K562 (cell line): ENCODE data around the gene NACC1. TPM values are rescaled to one million over a fixed set of nuclear protein-coding genes. Genes with fewer than 3 reads are reported as not detected.

ENCODE experiments used
- ASH1L ChIP-seq: fragments of 450-650 bp; IDR thresholded peaks from 2 replicates; pipeline ENCODE4 v1.6.1; 2018; ENCODE audit warnings: borderline replicate concordance, mild to moderate bottlenecking, low read depth; ENCODE audit not compliant: partially characterized antibody
- BACH1 ChIP-seq: fragments of 200-800 bp; sonication (Bioruptor generic); IDR thresholded peaks from 2 replicates; pipeline ENCODE4 v1.6.1; 2016; ENCODE audit warnings: missing genetic modification characterization, missing compliant biosample characterization
- CXXC5 ChIP-seq: fragments of 250-450 bp; sonication (Bioruptor Pico); IDR thresholded peaks from 2 replicates; pipeline ENCODE4 v1.8.0; 2022; ENCODE audit warnings: inconsistent platforms, mild to moderate bottlenecking, moderate library complexity
- GATAD2B ChIP-seq: fragments of 450-650 bp; IDR thresholded peaks from 2 replicates; pipeline ENCODE4 v1.6.1; 2017; ENCODE audit warnings: mild to moderate bottlenecking, borderline replicate concordance
- ILK ChIP-seq: fragments of 450-650 bp; IDR thresholded peaks from 2 replicates; pipeline ENCODE4 v1.6.1; 2016; ENCODE audit warnings: missing genetic modification characterization, low read depth, mild to moderate bottlenecking, missing compliant biosample characterization, moderate library complexity, borderline replicate concordance
- MED1 ChIP-seq: sonication (generic); formaldehyde crosslinking; IDR thresholded peaks from 2 replicates; pipeline ENCODE4 v1.8.1; 2023; ENCODE audit warnings: missing genetic modification reagents, borderline replicate concordance
- MEIS2 ChIP-seq: fragments of 450-650 bp; IDR thresholded peaks from 2 replicates; pipeline ENCODE4 v1.6.1; 2014; ENCODE audit warnings: mild to moderate bottlenecking; ENCODE audit not compliant: partially characterized antibody
- SIN3B ChIP-seq: fragments of 450-650 bp; IDR thresholded peaks from 2 replicates; pipeline ENCODE4 v1.6.1; 2017; ENCODE audit warnings: low read depth, mild to moderate bottlenecking, moderate library complexity
- SMAD4 ChIP-seq: fragments of 250-450 bp; sonication (Bioruptor Pico); conservative IDR thresholded peaks from 2 replicates; pipeline ENCODE4 v1.8.0; 2021; ENCODE audit warnings: inconsistent platforms, mild to moderate bottlenecking, moderate library complexity
- ZNF175 ChIP-seq: fragments of 200-800 bp; sonication (Bioruptor generic); IDR thresholded peaks from 2 replicates; pipeline ENCODE4 v1.6.1; 2016; ENCODE audit warnings: low read depth, mild to moderate bottlenecking, missing genetic modification characterization, missing compliant biosample characterization
- ZNF76 ChIP-seq: fragments of 250-450 bp; sonication (Bioruptor Pico); IDR thresholded peaks from 2 replicates; pipeline ENCODE4 v1.4.0; 2020; ENCODE audit warnings: mild to moderate bottlenecking, moderate library complexity, borderline replicate concordance
- polyA plus RNA-seq, 8 experiments: library from polyadenylated mRNA; depleted of rRNA in 4 of 8; stranded (reverse) in 5 of 8; unstranded in 3 of 8; fragments of >200 nt; fragmentation: Nextera tagmentation in 2 of 8; fragmentation: Illumina TruSeq in 1 of 8; extraction: Ambion mirVana in 2 of 8; extraction: Trizol in 1 of 8; gene quantifications; 2 replicates each; pipeline versions ENCODE4 v1.2.1 to v1.2.3, GENCODE V29; 2011 to 2014; ENCODE audit warnings: inconsistent platforms in 1 of 8, missing spikeins in 1 of 8
- total RNA-seq, 7 experiments: library from RNA; depleted of rRNA in 6 of 7; stranded (reverse); fragments of >200 nt in 6 of 7; fragmentation: Illumina TruSeq in 2 of 7; extraction: Trizol in 2 of 7; gene quantifications; 2 replicates each; pipeline versions ENCODE4 v1.2.1 to v1.2.3, GENCODE V29; 2011 to 2021; ENCODE audit warnings: low replicate concordance in 1 of 7
- TF ChIP-seq, protein P1 (sequence below): sonication (generic); formaldehyde crosslinking; IDR thresholded peaks from 2 replicates; pipeline ENCODE4 v1.8.1; 2023; ENCODE audit warnings: missing genetic modification reagents, mild to moderate bottlenecking, borderline replicate concordance
- TF ChIP-seq, protein P2 (sequence below), 3 experiments: IDR thresholded peaks in 2 of 3; conservative IDR thresholded peaks in 1 of 3; 2 replicates each; pipeline ENCODE4 v1.5.1; 2011 to 2012; ENCODE audit warnings: low read length in 3 of 3, mild to moderate bottlenecking in 3 of 3, control low read depth in 2 of 3, improper control_type of control experiment in 1 of 3, inconsistent platforms in 1 of 3, low read depth in 1 of 3, mixed read lengths in 1 of 3, moderate library complexity in 1 of 3; ENCODE audit not compliant: insufficient read depth in 2 of 3
- TF ChIP-seq, protein P3 (sequence below): sonication (generic); formaldehyde crosslinking; IDR thresholded peaks from 2 replicates; pipeline ENCODE4 v1.8.0; 2022; ENCODE audit warnings: mild to moderate bottlenecking, missing genetic modification reagents, borderline replicate concordance

The NACC1 gene
- total and polyA plus RNA-seq, 9 of the 15 experiments (the other 6 are each of a cell fraction or from before 2014, with no cell fraction given): 0.04 to 96.6 (median 25.8) TPM

DNA sequence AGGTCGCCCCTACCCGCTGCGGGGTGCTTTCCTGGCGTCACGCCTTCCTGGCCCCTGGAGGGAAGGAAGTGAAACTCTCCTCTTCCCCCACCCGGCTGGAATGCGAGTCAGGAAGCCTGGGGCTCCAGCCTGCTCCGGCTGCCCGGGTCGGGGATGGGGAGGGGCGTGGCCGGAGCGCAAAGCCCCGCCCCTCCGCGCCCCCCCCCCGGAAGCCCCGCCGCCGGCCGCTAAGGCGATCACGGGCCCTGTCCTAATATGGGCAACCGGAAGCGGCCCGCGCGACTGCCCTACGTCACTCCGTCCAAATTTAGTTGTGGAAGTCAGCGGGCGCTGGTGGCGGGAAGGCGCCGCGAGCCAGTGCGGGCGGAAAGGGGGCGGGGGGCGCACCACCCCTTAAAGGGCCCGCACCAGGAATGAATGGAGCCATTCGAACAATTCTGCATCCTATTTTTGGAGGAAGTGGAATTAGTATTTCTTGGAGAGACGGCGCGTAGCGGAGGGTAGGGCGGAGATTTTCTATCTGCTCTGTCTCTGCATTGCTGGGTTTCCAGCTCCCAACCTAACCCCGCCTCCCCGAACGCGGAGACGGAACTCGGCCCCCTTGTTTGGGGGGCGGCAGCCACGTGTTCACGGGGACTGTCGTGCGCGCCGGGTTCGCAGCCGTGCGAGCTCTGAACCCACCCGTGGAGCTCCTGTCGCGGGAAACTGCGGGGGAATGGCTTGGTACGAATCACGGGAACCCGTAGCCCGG, 33.7 kb downstream of the NACC1 start (continued):
- TF ChIP-seq MEIS2 (no peak), ZNF175 (no peak), ZNF76 (CRISPR knock-in tag) (no peak), SIN3B (peak; percentile 25; the same call in 1 of the 2 replicates), SMAD4 (CRISPR knock-in tag) (peak; percentile 86), ILK (tag) (no peak), MED1 (0 out of 2 replicates have a peak, but pooled peaks have one; percentile 59), ASH1L (no peak), GATAD2B (no peak; the same call in 1 of the 2 replicates), BACH1 (no peak; the same call in 1 of the 2 replicates), CXXC5 (CRISPR knock-in tag) (peak; percentile 97)
- TF ChIP-seq, protein P1, sequence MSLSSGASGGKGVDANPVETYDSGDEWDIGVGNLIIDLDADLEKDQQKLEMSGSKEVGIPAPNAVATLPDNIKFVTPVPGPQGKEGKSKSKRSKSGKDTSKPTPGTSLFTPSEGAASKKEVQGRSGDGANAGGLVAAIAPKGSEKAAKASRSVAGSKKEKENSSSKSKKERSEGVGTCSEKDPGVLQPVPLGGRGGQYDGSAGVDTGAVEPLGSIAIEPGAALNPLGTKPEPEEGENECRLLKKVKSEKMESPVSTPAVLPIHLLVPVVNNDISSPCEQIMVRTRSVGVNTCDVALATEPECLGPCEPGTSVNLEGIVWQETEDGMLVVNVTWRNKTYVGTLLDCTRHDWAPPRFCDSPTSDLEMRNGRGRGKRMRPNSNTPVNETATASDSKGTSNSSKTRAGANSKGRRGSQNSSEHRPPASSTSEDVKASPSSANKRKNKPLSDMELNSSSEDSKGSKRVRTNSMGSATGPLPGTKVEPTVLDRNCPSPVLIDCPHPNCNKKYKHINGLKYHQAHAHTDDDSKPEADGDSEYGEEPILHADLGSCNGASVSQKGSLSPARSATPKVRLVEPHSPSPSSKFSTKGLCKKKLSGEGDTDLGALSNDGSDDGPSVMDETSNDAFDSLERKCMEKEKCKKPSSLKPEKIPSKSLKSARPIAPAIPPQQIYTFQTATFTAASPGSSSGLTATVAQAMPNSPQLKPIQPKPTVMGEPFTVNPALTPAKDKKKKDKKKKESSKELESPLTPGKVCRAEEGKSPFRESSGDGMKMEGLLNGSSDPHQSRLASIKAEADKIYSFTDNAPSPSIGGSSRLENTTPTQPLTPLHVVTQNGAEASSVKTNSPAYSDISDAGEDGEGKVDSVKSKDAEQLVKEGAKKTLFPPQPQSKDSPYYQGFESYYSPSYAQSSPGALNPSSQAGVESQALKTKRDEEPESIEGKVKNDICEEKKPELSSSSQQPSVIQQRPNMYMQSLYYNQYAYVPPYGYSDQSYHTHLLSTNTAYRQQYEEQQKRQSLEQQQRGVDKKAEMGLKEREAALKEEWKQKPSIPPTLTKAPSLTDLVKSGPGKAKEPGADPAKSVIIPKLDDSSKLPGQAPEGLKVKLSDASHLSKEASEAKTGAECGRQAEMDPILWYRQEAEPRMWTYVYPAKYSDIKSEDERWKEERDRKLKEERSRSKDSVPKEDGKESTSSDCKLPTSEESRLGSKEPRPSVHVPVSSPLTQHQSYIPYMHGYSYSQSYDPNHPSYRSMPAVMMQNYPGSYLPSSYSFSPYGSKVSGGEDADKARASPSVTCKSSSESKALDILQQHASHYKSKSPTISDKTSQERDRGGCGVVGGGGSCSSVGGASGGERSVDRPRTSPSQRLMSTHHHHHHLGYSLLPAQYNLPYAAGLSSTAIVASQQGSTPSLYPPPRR (CRISPR knock-in tag): peak; percentile 21; the same call in 1 of the 2 replicates
- TF ChIP-seq, protein P2, sequence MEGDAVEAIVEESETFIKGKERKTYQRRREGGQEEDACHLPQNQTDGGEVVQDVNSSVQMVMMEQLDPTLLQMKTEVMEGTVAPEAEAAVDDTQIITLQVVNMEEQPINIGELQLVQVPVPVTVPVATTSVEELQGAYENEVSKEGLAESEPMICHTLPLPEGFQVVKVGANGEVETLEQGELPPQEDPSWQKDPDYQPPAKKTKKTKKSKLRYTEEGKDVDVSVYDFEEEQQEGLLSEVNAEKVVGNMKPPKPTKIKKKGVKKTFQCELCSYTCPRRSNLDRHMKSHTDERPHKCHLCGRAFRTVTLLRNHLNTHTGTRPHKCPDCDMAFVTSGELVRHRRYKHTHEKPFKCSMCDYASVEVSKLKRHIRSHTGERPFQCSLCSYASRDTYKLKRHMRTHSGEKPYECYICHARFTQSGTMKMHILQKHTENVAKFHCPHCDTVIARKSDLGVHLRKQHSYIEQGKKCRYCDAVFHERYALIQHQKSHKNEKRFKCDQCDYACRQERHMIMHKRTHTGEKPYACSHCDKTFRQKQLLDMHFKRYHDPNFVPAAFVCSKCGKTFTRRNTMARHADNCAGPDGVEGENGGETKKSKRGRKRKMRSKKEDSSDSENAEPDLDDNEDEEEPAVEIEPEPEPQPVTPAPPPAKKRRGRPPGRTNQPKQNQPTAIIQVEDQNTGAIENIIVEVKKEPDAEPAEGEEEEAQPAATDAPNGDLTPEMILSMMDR (IDR thresholded peaks at IDR 0.05 in 2 of 3, conservative IDR thresholded peaks at IDR 0.05 in 1 of 3; ENCODE audit: insufficient read depth in 2 of 3, low read depth in 1 of 3, low read length in 3 of 3): peak in 1 of 3 experiments; percentile 18; a peak in 2 of 6 replicates
- TF ChIP-seq, protein P3, sequence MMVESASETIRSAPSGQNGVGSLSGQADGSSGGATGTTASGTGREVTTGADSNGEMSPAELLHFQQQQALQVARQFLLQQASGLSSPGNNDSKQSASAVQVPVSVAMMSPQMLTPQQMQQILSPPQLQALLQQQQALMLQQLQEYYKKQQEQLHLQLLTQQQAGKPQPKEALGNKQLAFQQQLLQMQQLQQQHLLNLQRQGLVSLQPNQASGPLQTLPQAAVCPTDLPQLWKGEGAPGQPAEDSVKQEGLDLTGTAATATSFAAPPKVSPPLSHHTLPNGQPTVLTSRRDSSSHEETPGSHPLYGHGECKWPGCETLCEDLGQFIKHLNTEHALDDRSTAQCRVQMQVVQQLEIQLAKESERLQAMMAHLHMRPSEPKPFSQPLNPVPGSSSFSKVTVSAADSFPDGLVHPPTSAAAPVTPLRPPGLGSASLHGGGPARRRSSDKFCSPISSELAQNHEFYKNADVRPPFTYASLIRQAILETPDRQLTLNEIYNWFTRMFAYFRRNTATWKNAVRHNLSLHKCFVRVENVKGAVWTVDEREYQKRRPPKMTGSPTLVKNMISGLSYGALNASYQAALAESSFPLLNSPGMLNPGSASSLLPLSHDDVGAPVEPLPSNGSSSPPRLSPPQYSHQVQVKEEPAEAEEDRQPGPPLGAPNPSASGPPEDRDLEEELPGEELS (CRISPR knock-in tag): no peak
